Measurements from ENCODE around the gene TUBB3.

DNA sequence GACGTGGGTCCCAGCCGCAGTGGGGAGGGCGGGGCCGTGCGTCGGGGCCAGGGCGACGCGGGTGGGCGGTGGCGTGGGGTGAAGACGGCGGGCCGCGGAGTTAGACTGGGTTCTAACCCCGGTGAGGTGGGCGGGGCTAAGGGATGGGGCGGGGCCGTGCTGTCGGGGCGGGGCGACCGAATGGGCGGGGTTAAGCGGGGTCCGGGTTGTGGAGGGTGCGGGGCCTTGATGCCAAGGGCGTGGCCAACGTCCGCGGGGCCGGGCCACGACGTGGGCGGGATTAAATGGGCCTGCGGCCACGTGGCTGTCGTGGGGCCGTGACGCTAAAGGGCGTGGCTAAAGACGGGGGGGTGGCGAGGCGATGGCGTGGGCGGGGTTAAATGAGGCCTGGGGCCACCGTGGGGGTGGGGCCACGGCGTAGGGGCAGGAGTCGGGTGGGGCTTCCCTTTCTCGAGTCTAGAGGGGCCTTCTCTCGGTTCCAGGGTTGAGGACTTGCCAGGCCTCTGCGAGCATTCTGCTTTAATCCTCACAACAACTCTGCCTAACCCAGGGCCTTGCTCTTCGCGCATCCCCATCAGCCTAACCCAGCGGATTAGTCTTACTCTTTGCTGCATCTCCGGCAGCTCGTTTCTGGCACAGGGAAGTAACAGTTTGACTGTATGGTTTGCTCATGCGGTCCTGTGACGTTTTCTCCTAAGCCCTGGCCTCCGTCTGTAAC lies 49.0 kb upstream of the TUBB3 start:
- no peak for TF ChIP-seq POLR2A (IDR thresholded peaks at IDR 0.05)
- TF ChIP-seq, protein P1, sequence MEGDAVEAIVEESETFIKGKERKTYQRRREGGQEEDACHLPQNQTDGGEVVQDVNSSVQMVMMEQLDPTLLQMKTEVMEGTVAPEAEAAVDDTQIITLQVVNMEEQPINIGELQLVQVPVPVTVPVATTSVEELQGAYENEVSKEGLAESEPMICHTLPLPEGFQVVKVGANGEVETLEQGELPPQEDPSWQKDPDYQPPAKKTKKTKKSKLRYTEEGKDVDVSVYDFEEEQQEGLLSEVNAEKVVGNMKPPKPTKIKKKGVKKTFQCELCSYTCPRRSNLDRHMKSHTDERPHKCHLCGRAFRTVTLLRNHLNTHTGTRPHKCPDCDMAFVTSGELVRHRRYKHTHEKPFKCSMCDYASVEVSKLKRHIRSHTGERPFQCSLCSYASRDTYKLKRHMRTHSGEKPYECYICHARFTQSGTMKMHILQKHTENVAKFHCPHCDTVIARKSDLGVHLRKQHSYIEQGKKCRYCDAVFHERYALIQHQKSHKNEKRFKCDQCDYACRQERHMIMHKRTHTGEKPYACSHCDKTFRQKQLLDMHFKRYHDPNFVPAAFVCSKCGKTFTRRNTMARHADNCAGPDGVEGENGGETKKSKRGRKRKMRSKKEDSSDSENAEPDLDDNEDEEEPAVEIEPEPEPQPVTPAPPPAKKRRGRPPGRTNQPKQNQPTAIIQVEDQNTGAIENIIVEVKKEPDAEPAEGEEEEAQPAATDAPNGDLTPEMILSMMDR (IDR thresholded peaks at IDR 0.05): no peak
